ENCODE results near the gene JPH2.

Gene JPH2

DNA sequence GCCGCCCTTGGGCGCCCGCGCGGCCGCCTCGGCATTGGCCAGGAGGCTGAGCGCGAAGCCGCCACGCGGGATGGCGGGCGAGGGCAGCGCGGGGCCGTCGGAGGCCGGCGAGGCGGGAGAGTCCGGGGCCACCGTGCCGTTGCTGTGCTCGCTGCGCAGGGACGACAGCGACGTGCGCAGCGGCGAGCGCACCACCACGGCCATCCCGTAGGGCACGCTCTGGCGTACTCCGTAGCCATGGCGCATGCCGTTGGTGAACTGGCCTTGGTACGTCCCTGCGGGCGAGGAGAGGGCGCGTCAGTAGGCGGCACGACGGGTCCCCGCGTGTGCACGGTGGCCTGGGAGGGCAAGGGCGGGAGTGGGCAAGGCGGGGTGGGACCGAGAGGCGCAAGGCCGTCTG lies 26.9 kb downstream of the JPH2 start:
- no peak overlapping the region for H3K4me3 ChIP-seq (ENCODE audit: low read depth, low read length)
- DNase-seq (ENCODE audit: low read depth) = no peak
- TF ChIP-seq MYC (IDR thresholded peaks at IDR 0.05; ENCODE audit: low read depth, low read length) = no peak
- no peak for TF ChIP-seq POLR2A (IDR thresholded peaks at IDR 0.05; ENCODE audit: extremely low read depth, insufficient read length)
- TF ChIP-seq, protein P1, sequence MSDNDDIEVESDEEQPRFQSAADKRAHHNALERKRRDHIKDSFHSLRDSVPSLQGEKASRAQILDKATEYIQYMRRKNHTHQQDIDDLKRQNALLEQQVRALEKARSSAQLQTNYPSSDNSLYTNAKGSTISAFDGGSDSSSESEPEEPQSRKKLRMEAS (IDR thresholded peaks at IDR 0.05; ENCODE audit: low read depth, low read length) = no peak
- TF ChIP-seq, protein P2, sequence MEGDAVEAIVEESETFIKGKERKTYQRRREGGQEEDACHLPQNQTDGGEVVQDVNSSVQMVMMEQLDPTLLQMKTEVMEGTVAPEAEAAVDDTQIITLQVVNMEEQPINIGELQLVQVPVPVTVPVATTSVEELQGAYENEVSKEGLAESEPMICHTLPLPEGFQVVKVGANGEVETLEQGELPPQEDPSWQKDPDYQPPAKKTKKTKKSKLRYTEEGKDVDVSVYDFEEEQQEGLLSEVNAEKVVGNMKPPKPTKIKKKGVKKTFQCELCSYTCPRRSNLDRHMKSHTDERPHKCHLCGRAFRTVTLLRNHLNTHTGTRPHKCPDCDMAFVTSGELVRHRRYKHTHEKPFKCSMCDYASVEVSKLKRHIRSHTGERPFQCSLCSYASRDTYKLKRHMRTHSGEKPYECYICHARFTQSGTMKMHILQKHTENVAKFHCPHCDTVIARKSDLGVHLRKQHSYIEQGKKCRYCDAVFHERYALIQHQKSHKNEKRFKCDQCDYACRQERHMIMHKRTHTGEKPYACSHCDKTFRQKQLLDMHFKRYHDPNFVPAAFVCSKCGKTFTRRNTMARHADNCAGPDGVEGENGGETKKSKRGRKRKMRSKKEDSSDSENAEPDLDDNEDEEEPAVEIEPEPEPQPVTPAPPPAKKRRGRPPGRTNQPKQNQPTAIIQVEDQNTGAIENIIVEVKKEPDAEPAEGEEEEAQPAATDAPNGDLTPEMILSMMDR (IDR thresholded peaks at IDR 0.05; ENCODE audit: low read depth, low read length) = no peak

DNA sequence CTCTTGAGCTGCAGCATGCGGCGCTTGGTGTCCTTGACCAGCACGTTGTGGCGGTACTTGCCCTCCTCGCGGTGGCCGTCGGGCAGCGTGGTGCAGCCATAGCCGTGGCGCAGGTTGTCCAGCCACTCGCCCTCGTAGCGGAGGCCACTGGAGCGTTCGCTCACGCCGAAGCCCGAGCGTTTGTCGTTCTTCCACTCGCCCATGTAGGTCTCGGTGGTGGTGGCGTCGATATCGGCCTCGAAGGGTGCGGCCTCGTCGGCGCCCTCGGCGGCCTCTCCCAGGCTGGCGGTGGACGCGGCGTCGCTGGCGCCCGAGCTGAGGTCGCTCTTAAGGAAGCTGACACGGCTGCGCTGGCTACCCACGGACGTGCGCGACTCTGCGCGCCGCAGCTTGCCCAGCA lies 27.3 kb downstream of the JPH2 start:
- H3K4me3 ChIP-seq (ENCODE audit: low read depth, low read length) = no peak overlapping the region
- TF ChIP-seq MYC (IDR thresholded peaks at IDR 0.05; ENCODE audit: low read depth, low read length) = no peak
- TF ChIP-seq, protein P2 (IDR thresholded peaks at IDR 0.05; ENCODE audit: low read depth, low read length) = no peak
- TF ChIP-seq, protein P1 (IDR thresholded peaks at IDR 0.05; ENCODE audit: low read depth, low read length) = no peak
- TF ChIP-seq POLR2A (IDR thresholded peaks at IDR 0.05; ENCODE audit: extremely low read depth, insufficient read length) = no peak
- no peak for DNase-seq (ENCODE audit: low read depth)

DNA sequence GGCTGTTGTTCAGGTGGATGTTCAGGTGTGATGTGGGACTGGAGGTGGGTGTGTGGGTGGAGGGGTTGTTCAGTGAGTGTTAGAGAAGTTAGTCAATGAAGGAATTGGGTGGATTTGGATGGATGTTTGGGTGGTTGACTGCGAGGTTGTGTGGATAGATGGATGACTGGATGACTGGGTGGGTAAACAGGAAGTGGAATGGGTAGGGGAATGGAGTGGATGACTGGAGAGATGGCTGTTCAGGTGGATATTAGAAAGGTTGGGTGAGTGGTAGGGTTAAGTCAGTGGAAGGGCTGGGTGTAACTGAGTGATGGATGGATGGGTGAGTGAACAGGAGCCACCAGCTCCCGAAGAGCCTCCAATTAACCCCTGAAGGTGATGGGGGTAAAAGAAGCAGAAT lies 27.9 kb downstream of the JPH2 start:
- TF ChIP-seq, protein P2 (IDR thresholded peaks at IDR 0.05; ENCODE audit: low read depth, low read length) = no peak
- no peak for TF ChIP-seq POLR2A (IDR thresholded peaks at IDR 0.05; ENCODE audit: extremely low read depth, insufficient read length)
- TF ChIP-seq, protein P1 (IDR thresholded peaks at IDR 0.05; ENCODE audit: low read depth, low read length) = no peak
- TF ChIP-seq MYC (IDR thresholded peaks at IDR 0.05; ENCODE audit: low read depth, low read length) = no peak
- DNase-seq (ENCODE audit: low read depth) = no peak
- H3K4me3 ChIP-seq (ENCODE audit: low read depth, low read length) = no peak overlapping the region

DNA sequence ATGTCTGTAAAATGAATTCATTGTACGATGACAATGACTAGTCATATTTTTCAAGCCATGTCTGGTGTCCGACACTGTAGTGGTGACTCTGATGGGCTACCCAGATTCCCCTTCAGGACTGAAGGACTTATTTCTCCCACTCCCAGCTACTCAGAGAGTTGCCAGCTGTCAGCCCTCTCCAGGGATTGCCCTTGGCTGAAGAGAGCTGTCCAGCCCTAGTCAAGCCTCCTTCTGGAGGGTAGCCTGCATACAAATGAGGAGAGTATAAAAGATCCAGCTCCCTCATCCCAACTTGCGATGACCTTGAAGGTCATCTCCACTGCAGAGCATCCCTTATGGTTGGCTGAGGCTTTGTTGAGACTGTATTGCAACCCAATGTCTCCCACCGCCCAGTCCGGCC lies 29.9 kb downstream of the JPH2 start:
- H3K4me3 ChIP-seq (ENCODE audit: low read depth, low read length) = no peak overlapping the region
- no peak for TF ChIP-seq MYC (IDR thresholded peaks at IDR 0.05; ENCODE audit: low read depth, low read length)
- TF ChIP-seq, protein P2 (IDR thresholded peaks at IDR 0.05; ENCODE audit: low read depth, low read length) = no peak
- TF ChIP-seq POLR2A (IDR thresholded peaks at IDR 0.05; ENCODE audit: extremely low read depth, insufficient read length) = no peak
- TF ChIP-seq, protein P1 (IDR thresholded peaks at IDR 0.05; ENCODE audit: low read depth, low read length) = no peak
- no peak for DNase-seq (ENCODE audit: low read depth)

DNA sequence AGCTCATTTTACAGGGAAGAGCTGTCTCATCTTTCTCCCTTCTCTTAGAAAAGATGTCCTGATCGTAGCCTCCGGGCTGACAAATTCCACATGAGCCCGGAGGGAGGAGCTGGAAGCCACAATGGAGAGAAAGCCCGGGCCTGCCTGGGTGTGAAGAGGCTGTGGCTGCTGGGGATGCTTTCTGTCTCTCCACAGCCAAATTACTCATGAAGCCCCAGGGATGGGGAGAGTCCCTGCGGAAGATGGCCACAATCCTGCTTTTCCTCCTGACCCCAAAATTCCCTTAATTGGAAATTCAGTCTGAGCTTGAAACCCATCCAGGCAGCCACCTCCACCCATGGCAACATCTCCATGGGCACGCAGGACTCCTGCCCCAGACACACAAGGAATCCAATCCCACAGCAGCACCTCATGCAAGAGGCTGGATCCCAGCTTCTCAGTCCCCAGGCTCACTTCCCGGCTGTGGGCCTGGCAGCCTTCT lies 32.4 kb downstream of the JPH2 start:
- TF ChIP-seq MYC (IDR thresholded peaks at IDR 0.05; ENCODE audit: low read depth, low read length) (no peak), POLR2A (IDR thresholded peaks at IDR 0.05; ENCODE audit: extremely low read depth, insufficient read length) (no peak)
- TF ChIP-seq, protein P2 (IDR thresholded peaks at IDR 0.05; ENCODE audit: low read depth, low read length) = no peak
- TF ChIP-seq, protein P1 (IDR thresholded peaks at IDR 0.05; ENCODE audit: low read depth, low read length) = no peak
- no peak for DNase-seq (ENCODE audit: low read depth)

More for the DNA sequence above, 32.4 kb downstream of the JPH2 start:
- H3K4me3 ChIP-seq (ENCODE audit: low read depth, low read length) = no peak overlapping the region
